ENCODE data around the gene PTPRG. TPM values are rescaled to one million over a fixed set of nuclear protein-coding genes. Genes with fewer than 3 reads are reported as not detected.

The PTPRG gene
- total RNA-seq, 1 experiment from 2014 or later: 32.1 TPM

DNA sequence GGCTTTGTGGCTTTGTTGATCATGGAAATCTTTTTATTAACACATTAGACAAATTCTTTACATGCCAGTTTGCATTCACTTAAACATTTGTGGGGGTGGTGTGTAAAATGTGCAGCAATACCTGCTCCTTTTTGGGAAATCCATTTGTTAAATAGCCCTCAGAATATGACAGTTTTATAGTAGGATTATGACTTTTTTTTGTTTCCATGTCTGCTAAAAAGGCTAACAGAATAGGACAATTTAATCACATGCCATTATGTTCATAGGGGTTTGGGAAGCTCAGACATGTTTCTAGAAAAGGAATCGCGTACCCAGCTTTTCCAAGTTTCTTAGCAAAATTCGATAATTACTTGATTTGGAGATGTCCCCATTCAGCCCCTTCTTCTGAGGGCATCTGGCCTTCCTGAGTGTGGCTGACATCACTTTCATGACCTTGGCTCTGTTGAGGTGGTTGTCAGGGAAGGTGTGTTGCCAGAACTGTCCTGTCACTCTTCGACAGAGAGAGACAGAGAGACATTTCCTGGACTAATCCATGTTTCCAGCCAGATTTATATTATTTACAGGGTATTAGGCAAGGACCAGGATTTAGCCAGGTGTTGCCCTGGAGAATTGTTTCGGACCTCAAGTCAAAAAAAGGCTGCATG is 126.4 kb downstream of the PTPRG start:
- H3K36me3 ChIP-seq (ENCODE audit: control insufficient read depth in 1 of 2, insufficient read depth in 2 of 2, low read length in 2 of 2): no peaks in the 10 kb centered on the region
- peaks cover 4% of the 10 kb centered on the region; the same call in 1 of the 2 replicates for H4K20me1 ChIP-seq (ENCODE audit: insufficient read depth)
- H3K27me3 ChIP-seq (ENCODE audit: insufficient read depth, low read length): no peaks in the 10 kb centered on the region
- no peaks in the 10 kb centered on the region for H3K9me3 ChIP-seq (ENCODE audit: control insufficient read depth in 1 of 2, insufficient read depth in 1 of 2, low read depth in 1 of 2, low read length in 2 of 2)
- RAD21 ChIA-PET (ENCODE audit: low non-redundant PET in 1 of 2, low total read pairs in 2 of 2, uncharacterized antibody in 2 of 2, unreplicated experiment in 2 of 2): no interaction called here
- DNase-seq (ENCODE audit: low read depth, low spot score) (no peak), ATAC-seq (no peak)
- H3K79me2 ChIP-seq (ENCODE audit: insufficient read depth, low read length): peaks cover 20% of the 10 kb centered on the region; the same call in 1 of the 2 replicates
- H2AFZ ChIP-seq (ENCODE audit: low read depth, low read length, poor library complexity, severe bottlenecking): no peak overlapping the region
- no peak overlapping the region for H3K9ac ChIP-seq (ENCODE audit: low read length)
- intact Hi-C loops (cut with micrococcal nuclease): no loop called here
- TF ChIP-seq JUND (IDR thresholded peaks at IDR 0.05) (no peak), EZH2 (IDR thresholded peaks at IDR 0.05) (no peak), ZNF274 (IDR thresholded peaks at IDR 0.05; ENCODE audit: low read depth, low read length) (no peak), SIN3A (IDR thresholded peaks at IDR 0.05; ENCODE audit: low read depth) (no peak), SP1 (IDR thresholded peaks at IDR 0.05; ENCODE audit: low read depth) (no peak), CBX3 (IDR thresholded peaks at IDR 0.05; ENCODE audit: low read depth) (no peak), POLR2A (IDR thresholded peaks at IDR 0.05; ENCODE audit: borderline replicate concordance, extremely low read depth, insufficient read depth, insufficient read length) (no peak), ELF1 (IDR thresholded peaks at IDR 0.05; ENCODE audit: borderline replicate concordance, low read depth) (no peak), POLR2AphosphoS5 (IDR thresholded peaks at IDR 0.05; ENCODE audit: low read depth, low read length) (no peak), YY1 (IDR thresholded peaks at IDR 0.05; ENCODE audit: extremely low read depth, insufficient replicate concordance, low read depth, low read length) (no peak), EZH2phosphoT487 (IDR thresholded peaks at IDR 0.05; ENCODE audit: borderline replicate concordance) (no peak), CEBPB (IDR thresholded peaks at IDR 0.05; ENCODE audit: low read depth) (no peak), FOSL1 (IDR thresholded peaks at IDR 0.05; ENCODE audit: low read depth) (no peak)
- TF ChIP-seq, protein P1, sequence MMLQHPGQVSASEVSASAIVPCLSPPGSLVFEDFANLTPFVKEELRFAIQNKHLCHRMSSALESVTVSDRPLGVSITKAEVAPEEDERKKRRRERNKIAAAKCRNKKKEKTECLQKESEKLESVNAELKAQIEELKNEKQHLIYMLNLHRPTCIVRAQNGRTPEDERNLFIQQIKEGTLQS (IDR thresholded peaks at IDR 0.05): no peak
- TF ChIP-seq, protein P2, sequence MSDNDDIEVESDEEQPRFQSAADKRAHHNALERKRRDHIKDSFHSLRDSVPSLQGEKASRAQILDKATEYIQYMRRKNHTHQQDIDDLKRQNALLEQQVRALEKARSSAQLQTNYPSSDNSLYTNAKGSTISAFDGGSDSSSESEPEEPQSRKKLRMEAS (IDR thresholded peaks at IDR 0.05): no peak
- TF ChIP-seq, protein P3, sequence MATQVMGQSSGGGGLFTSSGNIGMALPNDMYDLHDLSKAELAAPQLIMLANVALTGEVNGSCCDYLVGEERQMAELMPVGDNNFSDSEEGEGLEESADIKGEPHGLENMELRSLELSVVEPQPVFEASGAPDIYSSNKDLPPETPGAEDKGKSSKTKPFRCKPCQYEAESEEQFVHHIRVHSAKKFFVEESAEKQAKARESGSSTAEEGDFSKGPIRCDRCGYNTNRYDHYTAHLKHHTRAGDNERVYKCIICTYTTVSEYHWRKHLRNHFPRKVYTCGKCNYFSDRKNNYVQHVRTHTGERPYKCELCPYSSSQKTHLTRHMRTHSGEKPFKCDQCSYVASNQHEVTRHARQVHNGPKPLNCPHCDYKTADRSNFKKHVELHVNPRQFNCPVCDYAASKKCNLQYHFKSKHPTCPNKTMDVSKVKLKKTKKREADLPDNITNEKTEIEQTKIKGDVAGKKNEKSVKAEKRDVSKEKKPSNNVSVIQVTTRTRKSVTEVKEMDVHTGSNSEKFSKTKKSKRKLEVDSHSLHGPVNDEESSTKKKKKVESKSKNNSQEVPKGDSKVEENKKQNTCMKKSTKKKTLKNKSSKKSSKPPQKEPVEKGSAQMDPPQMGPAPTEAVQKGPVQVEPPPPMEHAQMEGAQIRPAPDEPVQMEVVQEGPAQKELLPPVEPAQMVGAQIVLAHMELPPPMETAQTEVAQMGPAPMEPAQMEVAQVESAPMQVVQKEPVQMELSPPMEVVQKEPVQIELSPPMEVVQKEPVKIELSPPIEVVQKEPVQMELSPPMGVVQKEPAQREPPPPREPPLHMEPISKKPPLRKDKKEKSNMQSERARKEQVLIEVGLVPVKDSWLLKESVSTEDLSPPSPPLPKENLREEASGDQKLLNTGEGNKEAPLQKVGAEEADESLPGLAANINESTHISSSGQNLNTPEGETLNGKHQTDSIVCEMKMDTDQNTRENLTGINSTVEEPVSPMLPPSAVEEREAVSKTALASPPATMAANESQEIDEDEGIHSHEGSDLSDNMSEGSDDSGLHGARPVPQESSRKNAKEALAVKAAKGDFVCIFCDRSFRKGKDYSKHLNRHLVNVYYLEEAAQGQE (IDR thresholded peaks at IDR 0.05; ENCODE audit: low read depth): no peak
- TF ChIP-seq, protein P4, sequence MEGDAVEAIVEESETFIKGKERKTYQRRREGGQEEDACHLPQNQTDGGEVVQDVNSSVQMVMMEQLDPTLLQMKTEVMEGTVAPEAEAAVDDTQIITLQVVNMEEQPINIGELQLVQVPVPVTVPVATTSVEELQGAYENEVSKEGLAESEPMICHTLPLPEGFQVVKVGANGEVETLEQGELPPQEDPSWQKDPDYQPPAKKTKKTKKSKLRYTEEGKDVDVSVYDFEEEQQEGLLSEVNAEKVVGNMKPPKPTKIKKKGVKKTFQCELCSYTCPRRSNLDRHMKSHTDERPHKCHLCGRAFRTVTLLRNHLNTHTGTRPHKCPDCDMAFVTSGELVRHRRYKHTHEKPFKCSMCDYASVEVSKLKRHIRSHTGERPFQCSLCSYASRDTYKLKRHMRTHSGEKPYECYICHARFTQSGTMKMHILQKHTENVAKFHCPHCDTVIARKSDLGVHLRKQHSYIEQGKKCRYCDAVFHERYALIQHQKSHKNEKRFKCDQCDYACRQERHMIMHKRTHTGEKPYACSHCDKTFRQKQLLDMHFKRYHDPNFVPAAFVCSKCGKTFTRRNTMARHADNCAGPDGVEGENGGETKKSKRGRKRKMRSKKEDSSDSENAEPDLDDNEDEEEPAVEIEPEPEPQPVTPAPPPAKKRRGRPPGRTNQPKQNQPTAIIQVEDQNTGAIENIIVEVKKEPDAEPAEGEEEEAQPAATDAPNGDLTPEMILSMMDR (IDR thresholded peaks at IDR 0.05 in 2 of 3, conservative IDR thresholded peaks at IDR 0.05 in 1 of 3; ENCODE audit: borderline replicate concordance in 1 of 3, insufficient read depth in 1 of 3, low read depth in 2 of 3, low read length in 2 of 3): no peak
- CTCF ChIA-PET: no interaction called here
- no peak overlapping the region for H3K27ac ChIP-seq (ENCODE audit: low read depth, low read length)
- H3K9me2 ChIP-seq (ENCODE audit: insufficient read depth): no peaks in the 10 kb centered on the region
- no TSS peak for BruUV-seq (replicated peaks)
- no peak overlapping the region for H3K4me2 ChIP-seq (ENCODE audit: low read length)
- H3K4me3 ChIP-seq (replicated peaks in 1 of 2; ENCODE audit: low read depth in 1 of 2, low read length in 2 of 2): no peak overlapping the region
- peaks cover 23 to 34% of the 10 kb centered on the region in 2 experiments for H3K4me1 ChIP-seq (ENCODE audit: control insufficient read depth in 1 of 2, insufficient read depth in 2 of 2, low read length in 2 of 2)
- POLR2A ChIA-PET: no interaction called here
